B cell (primary cell): ENCODE measurements around the gene NEUROD6. TPM values are rescaled to one million over a fixed set of nuclear protein-coding genes. Genes with fewer than 3 reads are reported as not detected.

Experiments
- ATAC-seq: fragments of 200-7000 bp; cut with Tn5 transposase; one replicate; pipeline ENCODE4 v1.10.0; 2021; ENCODE audit warnings: low read depth, mild to moderate bottlenecking, moderate number of reproducible peaks, moderate library complexity
- CTCF ChIA-PET: fragments of 350-600 bp; sonication (Branson Sonifier 250); formaldehyde crosslinking; loops from one replicate; lab custom pipeline; 2021; ENCODE audit warnings: antibody characterized with exemption, inconsistent platforms; lab: Charles Lee
- POLR2A ChIA-PET: fragments of 350-600 bp; sonication (Branson Sonifier 250); formaldehyde crosslinking; loops from one replicate; lab custom pipeline; 2021; ENCODE audit warnings: antibody characterized with exemption; lab: Charles Lee
- DNase-seq: peaks from one replicate; pipeline ENCODE4 v3.0.0; 2013
- H2AFZ ChIP-seq: 2 replicates; pipeline ENCODE4 v1.6.1; 2012; ENCODE audit warnings: mild to moderate bottlenecking, low read depth, low read length; ENCODE audit not compliant: insufficient read depth, poor library complexity, severe bottlenecking
- H3K27ac ChIP-seq, 2 donors: 1 replicate in 1 of 2; 2 replicates in 1 of 2; pipeline ENCODE4 v1.5.1; 2012 to 2013; ENCODE audit warnings: low read length in 2 of 2, mild to moderate bottlenecking in 2 of 2, moderate library complexity in 1 of 2
- H3K27me3 ChIP-seq, 4 experiments: fragments of 200-600 bp in 1 of 4; sonication (generic) in 1 of 4; replicated peaks in 1 of 4; 1 replicate in 2 of 4; 2 replicates in 2 of 4; pipeline versions ENCODE4 v1.6.1 to v1.7.0; 2013 to 2016; ENCODE audit warnings: low read length in 3 of 4, mild to moderate bottlenecking in 2 of 4, mixed read lengths in 1 of 4, moderate library complexity in 1 of 4; ENCODE audit not compliant: insufficient read depth in 4 of 4, control insufficient read depth in 3 of 4; ENCODE audit errors: control extremely low read depth in 1 of 4
- H3K36me3 ChIP-seq, 2 experiments: replicated peaks in 1 of 2; 1 replicate in 1 of 2; 2 replicates in 1 of 2; pipeline versions ENCODE4 v1.6.1 to v1.7.1; 2013; ENCODE audit warnings: low read length in 1 of 2; ENCODE audit not compliant: insufficient read depth in 2 of 2, control insufficient read depth in 1 of 2; ENCODE audit errors: control extremely low read depth in 1 of 2, extremely low read depth in 1 of 2
- H3K4me1 ChIP-seq, 2 donors: fragments of 200-600 bp in 1 of 2; sonication (generic) in 1 of 2; 1 replicate in 1 of 2; 2 replicates in 1 of 2; pipeline versions ENCODE4 v1.5.1 to v1.6.1; 2013 to 2017; ENCODE audit warnings: low read length in 2 of 2; ENCODE audit not compliant: control insufficient read depth in 2 of 2, insufficient read depth in 2 of 2
- H3K4me2 ChIP-seq: replicated peaks from 2 replicates; pipeline ENCODE3; 2012; ENCODE audit warnings: mild to moderate bottlenecking, low read depth, low read length; ENCODE audit not compliant: poor library complexity, severe bottlenecking
- H3K4me3 ChIP-seq, 5 experiments: fragments of 200-600 bp in 1 of 5; sonication (generic) in 1 of 5; 1 replicate in 3 of 5; 2 replicates in 2 of 5; pipeline versions ENCODE4 v1.5.1 to v1.7.0; 2011 to 2016; ENCODE audit warnings: low read length in 4 of 5, mild to moderate bottlenecking in 4 of 5, low read depth in 2 of 5, control low read depth in 1 of 5, moderate library complexity in 1 of 5; ENCODE audit not compliant: insufficient read depth in 1 of 5; ENCODE audit errors: control extremely low read depth in 1 of 5, extremely low read depth in 1 of 5
- H3K79me2 ChIP-seq: fragments of 200-600 bp; sonication (generic); one replicate; pipeline ENCODE4 v1.6.0; 2016; ENCODE audit warnings: low read length; ENCODE audit not compliant: control insufficient read depth, insufficient read depth
- H3K9ac ChIP-seq: fragments of 200-600 bp; sonication (generic); 2 replicates; pipeline ENCODE4 v1.6.1; 2017; ENCODE audit warnings: mild to moderate bottlenecking, low read length, moderate library complexity
- H3K9me3 ChIP-seq, 3 donors: one replicate each; pipeline versions ENCODE4 v1.6.1 to v1.7.1; 2013; ENCODE audit warnings: low read length in 2 of 3; ENCODE audit not compliant: control insufficient read depth in 2 of 3, insufficient read depth in 1 of 3; ENCODE audit errors: control extremely low read depth in 1 of 3
- H4K20me1 ChIP-seq: 2 replicates; pipeline ENCODE4 v1.6.0; 2012; ENCODE audit warnings: mild to moderate bottlenecking, low read length; ENCODE audit not compliant: insufficient read depth, control insufficient read depth, poor library complexity, severe bottlenecking
- H3K27ac Mint-ChIP-seq: one replicate; pipeline ENCODE4 v1.8.0; 2021; ENCODE audit warnings: mixed read lengths
- H3K27me3 Mint-ChIP-seq: one replicate; pipeline ENCODE4 v1.8.0; 2021; ENCODE audit warnings: mixed read lengths
- H3K4me1 Mint-ChIP-seq: one replicate; pipeline ENCODE4 v1.8.0; 2021; ENCODE audit warnings: mixed read lengths
- H3K4me3 Mint-ChIP-seq: one replicate; pipeline ENCODE4 v1.8.0; 2021; ENCODE audit warnings: mixed read lengths
- H3K9me3 Mint-ChIP-seq: one replicate; pipeline ENCODE4 v1.8.0; 2022; ENCODE audit warnings: mixed read lengths; ENCODE audit not compliant: insufficient read depth
- CTCF ChIP-seq: fragments of 200-600 bp; IDR thresholded peaks from one replicate; pipeline ENCODE4 v1.8.0; 2022; ENCODE audit warnings: antibody characterized with exemption, mild to moderate bottlenecking
- EZH2 ChIP-seq: IDR thresholded peaks from 2 replicates; pipeline ENCODE4 v1.6.1; 2012; ENCODE audit warnings: borderline replicate concordance, low read depth, mild to moderate bottlenecking, moderate library complexity, low read length; ENCODE audit not compliant: insufficient read depth, poor library complexity, severe bottlenecking
- WGBS: methylation state at CpG from one replicate; pipeline ENCODE4 v1.1.5; 2013; ENCODE audit warnings: missing lambda C conversion rate; ENCODE audit not compliant: insufficient coverage; 5-methylcytosine and 5-hydroxymethylcytosine counted together
- intact Hi-C: fragments of 100-400 bp; cut with micrococcal nuclease; formaldehyde crosslinking; loops from one replicate; pipeline ENCODE4 v1.10.0; 2022
- polyA plus RNA-seq: library from polyadenylated mRNA; depleted of rRNA; stranded (reverse); fragments of >200 nt; gene quantifications from 2 replicates; pipeline ENCODE4 v1.2.3, GENCODE V29; 2012
- total RNA-seq, 2 donors: library from RNA; stranded (reverse); fragments of 120-200 nt in 1 of 2; gene quantifications; 1 replicate in 1 of 2; 2 replicates in 1 of 2; pipeline versions ENCODE4 v1.2.3 to v1.2.4, GENCODE V29; 2013 to 2022

NEUROD6 gene
- total and polyA plus RNA-seq, 2 donors (not counting 1 experiment from before 2014, with no cell fraction given): not detected

- Histone ChIP-seq H3K27ac (no peak overlapping the region), H2AFZ (no peak overlapping the region), H3K4me1 (no peaks in the 10 kb centered on the region), H3K4me3 (no peak overlapping the region), H4K20me1 (no peaks in the 10 kb centered on the region), H3K27me3 (peaks cover 0 to 24% (median 6%) of the 10 kb centered on the region in 4 experiments), H3K36me3 (no peaks in the 10 kb centered on the region), H3K79me2 (no peaks in the 10 kb centered on the region), H3K9me3 (peaks cover 0 to 9% (median 0%) of the 10 kb centered on the region in 3 donors), H3K4me2 (no peak overlapping the region), H3K9ac (no peak overlapping the region)
- POLR2A ChIA-PET: interaction anchor here (0.6 kb wide), 1 partner anchor 9 kb away, joined by 6 read pairs; no protein-coding TSS in a partner anchor
- TF ChIP-seq EZH2 (no peak), CTCF (no peak)
- Mint-ChIP-seq H3K9me3 (no peaks in the 10 kb centered on the region), H3K27ac (no peak overlapping the region), H3K4me3 (no peak overlapping the region), H3K4me1 (no peaks in the 10 kb centered on the region), H3K27me3 (peaks cover 24% of the 10 kb centered on the region)
- 48% methylated on average over 14 of the region's 14 CpGs for WGBS
- intact Hi-C loops: no loop called here
- CTCF ChIA-PET: interaction anchor here (0.6 kb wide), 1 partner anchor 1874 kb away, joined by 3 read pairs; no protein-coding TSS in a partner anchor
- ATAC-seq (no peak), DNase-seq (no peak)
Observed at GRCh38 chr7:31338706-31339105, 1.8 kb downstream of the NEUROD6 start.

GRCh38 chr7:31337002-31337565 is 3.4 kb downstream of the NEUROD6 start:
- WGBS: 100% methylated on average over 1 of the region's 9 CpGs
- Histone ChIP-seq H3K9me3 (peaks cover 0 to 9% (median 0%) of the 10 kb centered on the region in 3 donors), H3K4me3 (no peak overlapping the region), H3K27me3 (peaks cover 0 to 24% (median 6%) of the 10 kb centered on the region in 4 experiments), H3K36me3 (no peaks in the 10 kb centered on the region), H3K79me2 (no peaks in the 10 kb centered on the region), H3K4me1 (no peaks in the 10 kb centered on the region), H2AFZ (no peak overlapping the region), H4K20me1 (no peaks in the 10 kb centered on the region), H3K9ac (no peak overlapping the region), H3K4me2 (no peak overlapping the region), H3K27ac (no peak overlapping the region)
- Mint-ChIP-seq H3K4me1 (no peaks in the 10 kb centered on the region), H3K4me3 (no peak overlapping the region), H3K9me3 (no peaks in the 10 kb centered on the region), H3K27ac (no peak overlapping the region), H3K27me3 (peaks cover 24% of the 10 kb centered on the region)
- POLR2A ChIA-PET: no interaction called here
- ATAC-seq (no peak), DNase-seq (no peak)
- intact Hi-C loops: no loop called here
- TF ChIP-seq CTCF (no peak), EZH2 (no peak)
- CTCF ChIA-PET: no interaction called here
